Suppressor macrophage treated with lipopolysaccharide for 1 hour (primary cell): ENCODE measurements around the gene GNG3.
"Not testable (repeated sequence)": the region's sequence is repeated elsewhere in the genome, so short reads cannot be mapped to it uniquely, and the experiment has no call there.

Experiments used
- DNase-seq, 3 donors: peaks; one replicate each; pipeline ENCODE4 v3.0.0-alpha.2; 2020 to 2022

The GNG3 gene

DNA sequence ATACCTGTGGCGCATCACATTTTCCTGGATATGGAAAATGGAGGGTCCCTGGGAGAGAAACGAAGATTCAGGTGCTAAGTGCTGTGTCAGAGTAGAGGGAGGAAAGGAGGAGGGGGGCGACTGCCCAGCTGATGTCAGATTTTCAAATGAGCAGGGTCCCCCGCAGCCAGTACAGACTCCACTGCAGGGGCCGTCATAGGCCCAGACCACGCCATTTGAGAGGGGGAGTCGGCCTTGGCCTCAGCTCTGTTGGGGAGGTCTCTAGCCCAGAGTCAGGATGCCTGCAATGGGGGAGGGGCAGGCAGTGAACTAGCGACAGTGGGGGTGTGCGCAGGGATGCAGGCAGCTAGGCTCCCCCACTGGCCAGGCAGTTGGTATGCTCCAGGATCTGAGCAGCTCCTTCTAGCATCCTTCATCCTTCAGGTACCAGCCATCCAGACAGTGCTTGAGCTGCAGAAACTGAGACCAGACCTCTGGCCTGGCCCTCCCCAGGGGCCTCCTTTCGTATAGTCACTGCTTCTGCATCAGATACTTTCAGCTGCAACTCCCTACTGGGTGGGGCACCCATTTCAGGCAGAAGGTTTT is at the start of gene GNG3, which contains the start of gene BSCL2:
GNG3 (plus strand) TSS at position 400 of the 585 bp plus-strand sequence. CDS start 620 bp downstream, outside the sequence.
BSCL2 (minus strand) TSS at position 148 of the 585 bp plus-strand sequence. CDS start 229 bp downstream, outside the sequence.
- no peak for DNase-seq

GRCh38 chr11:62664405-62665074 is 42.9 kb upstream of the GNG3 start:
- DNase-seq, result no peak

DNA sequence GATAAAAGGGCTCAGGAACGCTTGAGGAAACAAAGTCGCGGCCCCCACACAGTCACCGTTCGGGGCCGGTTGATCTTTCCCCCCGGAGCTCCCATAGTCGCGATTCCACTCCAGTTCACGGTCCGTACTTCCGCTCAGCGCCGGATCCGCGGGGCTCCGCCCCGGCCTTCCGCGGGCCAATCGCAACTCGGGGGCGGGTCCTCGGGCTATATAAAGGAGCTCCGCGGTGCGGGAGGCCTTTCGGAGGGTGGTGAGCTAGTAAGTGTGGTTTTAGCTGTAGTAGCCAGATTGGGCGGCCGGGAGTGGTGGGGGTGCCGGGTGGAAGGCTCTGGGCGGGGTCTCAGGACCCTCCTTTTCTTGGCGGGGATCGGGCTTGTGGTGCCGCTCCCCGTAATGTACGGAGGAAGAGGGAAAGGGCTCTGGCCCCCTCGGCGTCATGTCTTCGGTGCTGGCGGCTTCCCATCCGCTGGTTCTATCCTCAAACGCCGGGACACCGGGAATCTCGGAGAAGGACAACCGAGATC is 42.3 kb upstream of the GNG3 start, which contains the start of the genes C11orf98 and CSKMT:
C11orf98 (minus strand) TSS at position 136 of the 524 bp plus-strand sequence; CDS start at position 95, 41 bp downstream.
CSKMT (plus strand) TSS at position 238 of the 524 bp plus-strand sequence. CDS start 568 bp downstream, outside the sequence.
- DNase-seq, result peak; percentile 94 to 97 (median 97)

DNA sequence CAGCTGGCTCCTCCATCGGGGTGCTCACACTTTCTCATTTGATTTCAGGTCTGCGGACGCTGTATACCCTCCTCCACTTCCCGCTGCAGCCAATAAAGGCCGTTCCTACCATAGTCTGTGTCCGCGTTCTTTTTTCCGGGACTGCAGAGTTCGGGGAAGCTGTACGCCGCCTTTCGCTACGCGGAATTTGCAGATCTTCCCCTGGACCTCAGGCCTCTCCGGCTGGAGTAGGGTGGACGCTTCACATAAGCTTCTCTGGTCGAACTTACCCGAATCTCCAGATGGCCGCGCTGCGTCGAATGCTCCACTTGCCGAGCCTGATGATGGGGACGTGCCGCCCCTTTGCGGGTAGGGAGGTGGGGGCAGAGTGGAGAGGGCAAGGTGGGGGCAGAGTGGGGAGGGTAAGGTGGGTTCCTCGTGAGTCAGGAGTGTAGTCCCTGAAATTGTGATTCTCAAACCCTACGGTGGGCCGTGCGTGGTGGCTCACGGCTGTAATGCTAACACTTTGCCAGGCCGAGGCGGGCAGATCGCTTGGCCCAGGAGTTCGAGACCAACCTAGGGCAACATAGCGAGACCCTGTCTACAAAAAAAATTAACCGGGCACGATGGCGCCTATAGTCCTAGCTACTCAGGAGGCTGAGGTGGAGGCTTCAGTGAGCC is 41.7 kb upstream of the GNG3 start:
- DNase-seq, result peak; percentile 59 to 65 (median 64)

- DNase-seq, result no peak
These were observed 41.1 kb upstream of the GNG3 start for GRCh38 chr11:62666259-62666926.

- DNase-seq, result no peak
These were observed 40.0 kb upstream of the GNG3 start for GRCh38 chr11:62667460-62667859.

DNA sequence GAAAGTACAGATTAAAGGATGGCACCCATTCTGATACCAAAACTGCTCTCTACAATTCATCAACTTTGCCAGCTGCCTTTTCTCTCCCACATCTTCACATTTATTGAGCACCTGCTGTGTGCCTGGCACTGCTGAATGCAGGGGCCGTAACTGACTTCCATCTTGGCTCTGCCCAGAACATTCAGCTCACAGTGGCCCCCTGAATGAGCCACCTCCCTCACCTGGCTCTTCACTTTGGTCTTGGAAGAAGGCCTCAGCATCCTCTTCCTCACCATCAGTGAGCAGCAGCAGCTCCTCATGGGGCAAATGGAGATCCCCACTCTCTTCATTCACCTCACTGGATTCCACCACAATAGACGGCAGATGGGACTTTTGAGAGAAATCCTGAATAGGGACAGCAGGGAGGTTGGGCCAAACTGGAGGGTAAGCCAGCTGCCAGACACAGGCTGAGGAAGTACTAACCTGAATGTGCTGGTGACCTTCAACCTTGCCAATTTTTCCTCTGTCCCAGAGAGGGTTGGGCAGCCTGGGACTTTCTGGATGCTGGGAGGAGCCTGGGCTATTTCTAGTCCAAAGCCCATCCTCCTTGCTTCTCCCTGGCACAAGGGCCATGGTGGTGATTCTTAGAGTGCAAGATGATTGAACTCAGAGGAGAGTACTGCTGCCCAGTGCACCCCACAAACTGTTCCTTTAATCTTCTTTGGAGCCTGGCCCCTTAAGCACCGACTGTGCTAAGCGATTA is 37.9 kb upstream of the GNG3 start:
- no peak for DNase-seq

DNA sequence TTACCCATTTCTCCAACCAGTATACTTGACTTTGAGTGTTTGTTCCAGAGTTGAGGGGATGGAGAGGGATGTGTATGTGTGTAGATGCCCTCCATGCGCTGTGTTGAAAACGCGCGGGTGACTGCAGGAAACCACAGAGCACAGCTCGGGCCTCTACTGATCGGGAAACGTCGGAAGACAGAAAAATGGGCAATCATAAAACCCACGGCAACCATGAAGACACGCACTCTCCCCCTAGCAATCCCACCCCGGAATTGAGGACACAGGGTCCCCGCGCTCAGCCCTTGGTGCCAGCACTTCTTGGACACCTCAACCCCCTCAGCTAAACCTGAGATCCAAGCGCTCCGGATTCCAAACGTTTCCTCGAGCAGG is 36.3 kb upstream of the GNG3 start:
- peak in 1 of 3 donors; percentile 33 for DNase-seq

- peak; percentile 87 to 92 (median 91) for DNase-seq
These were observed 35.7 kb upstream of the GNG3 start, which contains the start of the genes LBHD1 and UQCC3 for GRCh38 chr11:62671608-62672389. TSS of gene LBHD1 (minus strand) at chr11:62672267. CDS start at chr11:62670031, 2,236 bp downstream. TSS of gene UQCC3 (plus strand) at chr11:62671673. CDS start at chr11:62671746, 73 bp downstream.

GRCh38 chr11:62673196-62673525 is 34.3 kb upstream of the GNG3 start:
- no peak for DNase-seq

DNA sequence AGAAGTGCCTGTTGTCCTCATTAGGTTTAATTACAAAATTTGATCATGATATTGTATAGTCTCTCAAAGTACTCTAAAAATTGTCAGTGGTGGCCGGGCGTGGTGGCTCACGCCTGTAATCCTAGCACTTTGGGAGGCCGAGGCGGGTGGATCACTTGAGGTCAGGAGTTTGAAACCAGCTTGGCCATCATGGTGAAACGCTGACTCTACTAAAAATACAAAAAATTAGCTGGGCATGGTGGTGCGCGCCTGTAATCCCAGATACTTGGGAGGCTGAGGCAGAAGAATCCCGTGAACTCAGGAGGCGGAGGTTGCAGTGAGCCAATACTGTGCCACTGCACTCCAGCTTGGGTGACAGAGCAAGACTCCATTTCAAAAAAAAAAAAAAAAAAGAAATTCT is 32.1 kb upstream of the GNG3 start:
- not testable (repeated sequence) for DNase-seq

DNA sequence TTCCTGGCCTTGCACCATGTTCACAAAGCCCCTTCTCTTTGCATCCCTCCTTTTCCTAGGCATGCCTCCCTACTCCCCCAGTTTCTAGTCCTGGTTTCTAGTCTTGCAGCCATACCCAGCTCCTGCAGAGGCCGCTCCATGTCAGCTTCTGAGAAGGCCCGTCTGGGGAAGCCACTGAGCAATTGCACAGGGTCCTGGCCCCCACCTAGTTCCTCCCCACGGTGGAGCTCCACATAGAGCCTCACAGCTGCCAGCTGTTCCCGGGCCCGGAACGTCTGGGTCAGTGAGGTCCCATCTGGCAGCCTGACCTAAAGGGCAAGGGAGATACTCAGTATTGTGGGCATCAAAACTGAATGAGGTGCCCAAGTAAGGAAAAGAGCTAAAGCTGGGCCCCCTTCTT is 30.8 kb upstream of the GNG3 start:
- DNase-seq, result no peak

- no peak for DNase-seq
These were observed 30.3 kb upstream of the GNG3 start for GRCh38 chr11:62677156-62677555.

DNA sequence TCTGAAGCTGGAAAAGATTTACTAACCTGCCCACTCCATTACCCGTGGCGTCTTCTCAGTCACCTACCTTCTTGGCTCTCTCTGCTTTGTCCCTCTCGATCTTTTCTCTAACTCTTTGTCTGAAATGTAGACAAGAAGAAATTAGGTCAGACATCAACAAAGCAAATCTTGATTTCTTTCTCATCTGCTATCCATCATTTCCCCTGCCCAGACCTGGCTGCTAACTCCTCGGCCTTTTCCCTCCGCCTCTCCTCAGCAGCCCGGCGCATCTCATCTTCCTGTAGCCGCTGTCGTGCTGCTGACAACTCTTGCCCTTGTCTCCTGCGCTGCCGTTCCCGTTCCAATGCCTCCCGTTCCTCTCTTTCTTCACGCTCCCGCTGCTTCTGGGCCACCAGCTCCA is 29.8 kb upstream of the GNG3 start:
- DNase-seq, result no peak

DNA sequence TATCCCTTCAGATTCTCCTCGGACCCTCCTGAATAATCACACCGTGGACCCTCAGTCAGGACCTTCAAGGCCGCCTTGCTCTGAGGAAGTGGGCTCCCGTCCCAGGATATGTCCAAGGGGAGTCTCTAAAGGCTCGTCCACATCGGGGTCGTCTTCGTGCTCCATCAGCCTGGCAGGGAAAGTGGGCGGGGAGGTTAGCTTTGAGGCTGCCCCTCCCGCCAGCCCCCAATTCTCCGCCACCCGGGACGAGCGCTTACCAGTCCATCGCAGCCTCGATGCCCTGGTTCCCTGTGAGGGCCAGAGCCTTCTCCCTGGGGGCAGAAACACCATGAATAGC is 29.1 kb upstream of the GNG3 start:
- no peak for DNase-seq

DNA sequence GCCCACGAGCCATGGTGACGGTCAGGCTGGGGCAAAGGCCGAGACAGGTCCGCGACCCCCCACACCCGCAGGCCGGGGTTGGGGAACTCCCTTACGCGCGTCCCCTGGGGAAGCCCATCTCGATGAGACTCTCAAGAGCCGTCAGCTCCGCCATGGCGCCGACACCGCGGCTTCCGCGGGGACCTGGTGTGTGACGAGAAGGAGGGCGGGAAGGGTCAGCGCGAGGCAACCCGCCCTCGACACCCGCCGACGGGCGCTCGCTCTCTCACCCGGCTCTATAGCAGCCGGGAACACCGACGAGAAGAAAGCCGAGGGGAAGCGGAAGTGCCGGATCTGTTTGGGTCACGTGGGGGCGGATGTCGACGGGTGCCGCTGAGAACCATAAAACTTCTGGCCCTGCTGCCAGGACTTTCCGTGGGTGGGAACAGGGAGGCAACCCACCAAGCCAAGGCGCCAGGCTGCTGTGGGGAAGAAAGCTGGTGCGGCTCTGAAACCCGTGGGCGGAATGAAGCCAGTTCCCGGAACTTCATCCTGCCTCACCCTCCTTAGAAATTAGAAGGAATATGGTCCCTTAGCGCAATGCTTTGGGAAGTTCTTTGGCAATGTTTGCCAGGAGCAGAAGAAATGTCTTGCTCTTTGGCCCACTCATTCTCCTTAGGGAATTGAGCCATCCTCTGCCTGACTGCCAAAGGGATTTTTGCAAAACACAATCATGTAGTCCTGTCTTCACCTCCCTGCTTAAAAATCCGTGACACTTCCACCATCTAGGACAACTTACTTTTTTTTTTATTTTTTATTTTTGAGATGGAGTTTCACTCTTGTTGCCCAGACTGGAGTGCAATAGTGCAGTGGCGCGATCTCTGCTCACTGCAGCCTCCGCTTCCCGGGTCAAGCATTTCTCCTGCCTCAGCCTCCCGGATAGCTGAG is 28.4 kb upstream of the GNG3 start, which contains the start of gene UBXN1:
UBXN1 (minus strand) TSS at position 304 of the 927 bp plus-strand sequence; CDS start at position 154, 150 bp downstream.
- peak; percentile 96 to 97 (median 97) for DNase-seq

GRCh38 chr11:62680825-62681240 is 26.6 kb upstream of the GNG3 start:
- DNase-seq, result peak; percentile 62 to 70 (median 63)

DNA sequence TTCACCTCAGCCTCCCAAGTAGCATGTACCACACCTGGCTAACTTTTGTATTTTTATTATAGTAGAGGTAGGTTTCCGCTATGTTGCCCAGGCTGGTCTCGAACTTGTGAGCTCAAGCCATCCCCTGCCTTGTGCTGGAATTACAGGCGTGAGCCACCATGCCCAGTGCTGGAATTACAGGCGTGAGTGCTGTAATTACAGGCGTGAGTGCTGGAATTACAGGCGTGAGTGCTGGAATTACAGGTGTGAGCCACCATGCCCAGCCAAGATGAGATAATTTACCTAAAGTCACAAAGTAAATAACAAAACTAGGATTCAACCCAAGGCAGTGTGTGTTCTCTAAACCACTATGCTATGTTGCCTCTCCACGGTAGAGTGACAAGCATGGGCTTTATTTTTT is 25.0 kb upstream of the GNG3 start:
- DNase-seq, result no peak

DNA sequence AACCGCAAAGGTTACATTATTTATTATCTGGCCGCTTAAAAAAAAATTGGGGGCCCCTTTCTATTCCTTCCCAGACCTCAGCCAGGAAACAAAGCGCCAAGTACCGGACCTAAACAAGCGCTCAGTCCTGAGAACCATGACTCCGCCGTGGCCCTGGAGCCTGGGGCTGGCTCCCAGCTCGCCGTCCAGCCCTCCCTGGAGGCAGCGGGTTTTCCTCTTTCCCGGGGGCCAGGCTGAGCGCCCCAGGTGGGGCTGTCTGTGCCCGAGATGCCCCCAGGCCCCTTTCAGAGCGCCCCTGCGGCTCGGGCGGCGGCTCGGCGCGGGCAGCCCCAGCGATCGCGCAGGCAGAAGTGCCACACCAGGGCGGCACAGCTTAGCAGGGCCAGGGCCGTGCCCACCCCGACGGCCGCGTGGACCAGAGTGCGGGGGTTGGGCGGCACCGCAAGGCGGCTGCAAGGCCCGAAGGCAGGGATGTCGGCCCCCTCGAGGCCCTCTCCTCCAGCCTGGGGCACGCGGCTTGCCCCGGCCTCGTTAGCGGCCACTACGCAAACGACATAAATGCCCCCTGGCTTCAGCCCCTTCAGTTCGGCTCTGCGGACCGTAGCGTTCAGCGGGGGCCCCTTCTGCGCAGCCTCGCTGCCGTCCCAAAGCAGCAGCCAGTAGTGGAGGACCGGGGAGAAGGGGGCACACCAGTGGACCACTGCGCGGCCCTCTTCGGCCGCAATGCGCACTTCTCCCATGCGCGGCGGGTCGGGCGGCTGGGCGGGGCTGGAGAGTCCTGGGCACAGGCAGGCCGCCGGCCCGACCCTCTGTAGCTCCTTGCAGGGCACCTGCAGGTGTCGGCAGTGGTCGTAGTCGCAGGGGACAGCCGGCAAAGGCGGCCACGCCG is 19.7 kb upstream of the GNG3 start:
- DNase-seq, result no peak
